Measurements from ENCODE around the gene UBQLN1. TPM values are rescaled to one million over a fixed set of nuclear protein-coding genes. Genes with fewer than 3 reads are reported as not detected.
"Not testable (repeated sequence)": the region's sequence is repeated elsewhere in the genome, so short reads cannot be mapped to it uniquely, and the experiment has no call there.

Gene UBQLN1
- total RNA-seq, 1 experiment from 2014 or later: 162 TPM

DNA sequence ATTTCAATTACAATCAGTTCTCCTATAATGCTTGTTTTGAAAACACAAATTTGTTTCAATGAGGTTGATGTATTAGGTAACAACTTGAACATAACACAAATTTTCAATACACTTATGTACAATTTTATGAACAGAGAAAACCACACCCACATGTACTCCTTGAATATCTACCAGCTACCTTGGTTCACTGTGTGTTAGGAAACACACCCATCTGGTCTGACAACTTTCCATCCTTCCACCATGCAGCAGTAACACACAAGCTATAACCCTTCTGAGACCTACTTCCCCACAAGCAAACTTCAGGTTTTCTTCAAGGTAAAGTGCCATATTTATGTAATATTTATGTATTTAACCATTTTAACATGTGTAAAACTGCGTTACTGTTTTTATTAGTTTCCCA is 36.4 kb upstream of the UBQLN1 start:
- ChIA-PET CTCF (no interaction called here), POLR2A (ENCODE audit: low non-redundant PET) (no interaction called here)
- Histone ChIP-seq H3K4me3 (ENCODE audit: low read depth, low read length, poor library complexity, severe bottlenecking) (no peak overlapping the region), H3K27ac (ENCODE audit: low read depth, low read length, poor library complexity, severe bottlenecking) (no peak overlapping the region), H3K27me3 (replicated peaks; ENCODE audit: insufficient read depth, low read depth, low read length, poor library complexity) (no peaks in the 10 kb centered on the region), H3K9me3 (ENCODE audit: low read depth, low read length, poor library complexity, severe bottlenecking) (no peaks in the 10 kb centered on the region), H3K4me1 (ENCODE audit: insufficient read depth, low read length, poor library complexity, severe bottlenecking) (no peaks in the 10 kb centered on the region), H3K36me3 (ENCODE audit: insufficient read depth, low read length, poor library complexity, severe bottlenecking) (no peaks in the 10 kb centered on the region)
- DNase-seq (ENCODE audit: low spot score): no peak
- TF ChIP-seq, protein P1, sequence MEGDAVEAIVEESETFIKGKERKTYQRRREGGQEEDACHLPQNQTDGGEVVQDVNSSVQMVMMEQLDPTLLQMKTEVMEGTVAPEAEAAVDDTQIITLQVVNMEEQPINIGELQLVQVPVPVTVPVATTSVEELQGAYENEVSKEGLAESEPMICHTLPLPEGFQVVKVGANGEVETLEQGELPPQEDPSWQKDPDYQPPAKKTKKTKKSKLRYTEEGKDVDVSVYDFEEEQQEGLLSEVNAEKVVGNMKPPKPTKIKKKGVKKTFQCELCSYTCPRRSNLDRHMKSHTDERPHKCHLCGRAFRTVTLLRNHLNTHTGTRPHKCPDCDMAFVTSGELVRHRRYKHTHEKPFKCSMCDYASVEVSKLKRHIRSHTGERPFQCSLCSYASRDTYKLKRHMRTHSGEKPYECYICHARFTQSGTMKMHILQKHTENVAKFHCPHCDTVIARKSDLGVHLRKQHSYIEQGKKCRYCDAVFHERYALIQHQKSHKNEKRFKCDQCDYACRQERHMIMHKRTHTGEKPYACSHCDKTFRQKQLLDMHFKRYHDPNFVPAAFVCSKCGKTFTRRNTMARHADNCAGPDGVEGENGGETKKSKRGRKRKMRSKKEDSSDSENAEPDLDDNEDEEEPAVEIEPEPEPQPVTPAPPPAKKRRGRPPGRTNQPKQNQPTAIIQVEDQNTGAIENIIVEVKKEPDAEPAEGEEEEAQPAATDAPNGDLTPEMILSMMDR (conservative IDR thresholded peaks at IDR 0.05; ENCODE audit: low read depth, low read length): no peak
- TF ChIP-seq EZH2 (IDR thresholded peaks at IDR 0.05; ENCODE audit: borderline replicate concordance, low read depth, low read length, poor library complexity, severe bottlenecking): no peak
- intact Hi-C loops (cut with micrococcal nuclease; ENCODE audit: unreplicated experiment): no loop called here
- BruUV-seq (replicated peaks): no TSS peak

DNA sequence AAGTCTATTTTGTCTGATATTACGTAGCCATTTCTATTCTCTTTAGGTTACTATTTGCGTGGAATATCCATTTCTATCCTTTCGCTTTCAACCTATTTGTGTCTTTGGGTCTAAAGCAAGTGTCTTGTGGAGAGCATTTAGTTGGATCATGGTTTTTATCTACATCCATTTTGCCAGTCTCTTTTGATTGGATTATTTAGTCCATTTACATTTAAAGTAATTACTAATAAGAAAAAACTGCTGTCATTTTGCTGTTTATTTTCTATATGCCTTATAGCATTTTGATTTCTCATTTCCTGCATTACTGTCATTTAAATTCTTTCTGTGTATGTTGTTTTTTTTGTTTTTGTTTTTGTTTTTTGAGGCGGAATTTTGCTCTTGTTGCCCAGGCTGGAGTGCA is 26.0 kb upstream of the UBQLN1 start:
- intact Hi-C loops (cut with micrococcal nuclease; ENCODE audit: unreplicated experiment): no loop called here
- TF ChIP-seq, protein P1 (conservative IDR thresholded peaks at IDR 0.05; ENCODE audit: low read depth, low read length): no peak
- no peak for TF ChIP-seq EZH2 (IDR thresholded peaks at IDR 0.05; ENCODE audit: borderline replicate concordance, low read depth, low read length, poor library complexity, severe bottlenecking)
- H3K9me3 ChIP-seq (ENCODE audit: low read depth, low read length, poor library complexity, severe bottlenecking): no peaks in the 10 kb centered on the region
- DNase-seq (ENCODE audit: low spot score): no peak
- ChIA-PET CTCF (no interaction called here), POLR2A (ENCODE audit: low non-redundant PET) (no interaction called here)
- BruUV-seq (replicated peaks): no TSS peak
- H3K27me3 ChIP-seq (replicated peaks; ENCODE audit: insufficient read depth, low read depth, low read length, poor library complexity): no peaks in the 10 kb centered on the region
- no peak overlapping the region for H3K4me3 ChIP-seq (ENCODE audit: low read depth, low read length, poor library complexity, severe bottlenecking)
- no peaks in the 10 kb centered on the region for H3K36me3 ChIP-seq (ENCODE audit: insufficient read depth, low read length, poor library complexity, severe bottlenecking)
- no peak overlapping the region for H3K27ac ChIP-seq (ENCODE audit: low read depth, low read length, poor library complexity, severe bottlenecking)
- H3K4me1 ChIP-seq (ENCODE audit: insufficient read depth, low read length, poor library complexity, severe bottlenecking): no peaks in the 10 kb centered on the region

DNA sequence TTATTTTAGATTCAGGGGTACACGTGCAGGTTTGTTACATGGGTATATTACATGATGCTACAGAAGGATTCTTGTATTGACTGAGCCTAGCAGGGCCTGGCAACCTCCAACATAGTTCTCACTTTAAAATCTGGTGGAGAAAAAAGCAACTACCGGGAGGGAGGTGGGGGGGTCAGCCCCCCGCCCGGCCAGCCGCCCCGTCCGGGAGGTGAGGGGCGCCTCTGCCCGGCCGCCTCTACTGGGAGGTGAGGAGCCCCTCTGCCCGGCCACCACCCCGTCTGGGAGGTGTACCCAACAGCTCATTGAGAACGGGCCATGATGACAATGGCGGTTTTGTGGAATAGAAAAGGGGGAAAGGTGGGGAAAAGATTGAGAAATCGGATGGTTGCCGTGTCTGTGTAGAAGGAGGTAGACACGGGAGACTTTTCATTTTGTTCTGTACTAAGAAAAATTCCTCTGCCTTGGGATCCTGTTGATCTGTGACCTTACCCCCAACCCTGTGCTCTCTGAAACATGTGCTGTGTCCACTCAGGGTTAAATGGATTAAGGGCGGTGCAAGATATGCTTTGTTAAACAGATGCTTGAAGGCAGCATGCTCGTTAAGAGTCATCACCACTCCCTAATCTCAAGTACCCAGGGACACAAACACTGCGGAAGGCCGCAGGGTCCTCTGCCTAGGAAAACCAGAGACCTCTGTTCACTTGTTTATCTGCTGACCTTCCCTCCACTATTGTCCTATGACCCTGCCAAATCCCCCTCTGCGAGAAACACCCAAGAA is 21.0 kb upstream of the UBQLN1 start:
- POLR2A ChIA-PET (ENCODE audit: low non-redundant PET); H3K9me3 ChIP-seq (ENCODE audit: low read depth, low read length, poor library complexity, severe bottlenecking); CTCF ChIA-PET; H3K27ac ChIP-seq (ENCODE audit: low read depth, low read length, poor library complexity, severe bottlenecking); H3K4me1 ChIP-seq (ENCODE audit: insufficient read depth, low read length, poor library complexity, severe bottlenecking); intact Hi-C loops (cut with micrococcal nuclease; ENCODE audit: unreplicated experiment); BruUV-seq (replicated peaks); H3K4me3 ChIP-seq (ENCODE audit: low read depth, low read length, poor library complexity, severe bottlenecking); H3K27me3 ChIP-seq (replicated peaks; ENCODE audit: insufficient read depth, low read depth, low read length, poor library complexity); H3K36me3 ChIP-seq (ENCODE audit: insufficient read depth, low read length, poor library complexity, severe bottlenecking); DNase-seq (ENCODE audit: low spot score): not testable (repeated sequence)

DNA sequence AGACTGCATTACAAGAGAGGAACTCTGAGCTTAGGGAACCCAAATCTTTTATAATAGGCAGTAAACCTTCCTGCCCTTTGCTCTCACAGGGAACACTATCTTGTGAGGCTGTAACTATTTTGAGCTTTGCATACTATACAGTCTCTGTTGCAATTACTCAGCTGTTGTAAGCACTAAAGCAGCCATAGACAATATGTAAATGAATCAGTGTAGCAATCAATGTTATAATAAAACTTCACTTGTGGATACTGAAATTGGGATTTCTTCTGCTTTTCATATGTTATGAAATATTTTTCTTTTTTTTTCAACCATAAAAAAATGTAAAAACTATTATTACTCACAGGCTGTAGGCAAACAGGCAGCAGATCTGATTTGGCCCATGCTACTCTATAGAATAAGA is 16.7 kb upstream of the UBQLN1 start:
- intact Hi-C loops (cut with micrococcal nuclease; ENCODE audit: unreplicated experiment): no loop called here
- BruUV-seq (replicated peaks): no TSS peak

More for the DNA sequence above, 16.7 kb upstream of the UBQLN1 start:
- Histone ChIP-seq H3K9me3 (ENCODE audit: low read depth, low read length, poor library complexity, severe bottlenecking) (no peaks in the 10 kb centered on the region), H3K36me3 (ENCODE audit: insufficient read depth, low read length, poor library complexity, severe bottlenecking) (no peaks in the 10 kb centered on the region), H3K27me3 (replicated peaks; ENCODE audit: insufficient read depth, low read depth, low read length, poor library complexity) (no peaks in the 10 kb centered on the region), H3K4me1 (ENCODE audit: insufficient read depth, low read length, poor library complexity, severe bottlenecking) (no peaks in the 10 kb centered on the region), H3K4me3 (ENCODE audit: low read depth, low read length, poor library complexity, severe bottlenecking) (no peak overlapping the region), H3K27ac (ENCODE audit: low read depth, low read length, poor library complexity, severe bottlenecking) (no peak overlapping the region)
- CTCF ChIA-PET: no interaction called here
- POLR2A ChIA-PET (ENCODE audit: low non-redundant PET): no interaction called here
- TF ChIP-seq, protein P1 (conservative IDR thresholded peaks at IDR 0.05; ENCODE audit: low read depth, low read length): no peak
- TF ChIP-seq EZH2 (IDR thresholded peaks at IDR 0.05; ENCODE audit: borderline replicate concordance, low read depth, low read length, poor library complexity, severe bottlenecking): no peak
- DNase-seq (ENCODE audit: low spot score): no peak
